Measurements from ENCODE around the gene OLA1. TPM values are rescaled to one million over a fixed set of nuclear protein-coding genes. Genes with fewer than 3 reads are reported as not detected.

Gene OLA1
- polyA plus RNA-seq, 3 donors = 24.9 to 72.3 (median 71.9) TPM

DNA sequence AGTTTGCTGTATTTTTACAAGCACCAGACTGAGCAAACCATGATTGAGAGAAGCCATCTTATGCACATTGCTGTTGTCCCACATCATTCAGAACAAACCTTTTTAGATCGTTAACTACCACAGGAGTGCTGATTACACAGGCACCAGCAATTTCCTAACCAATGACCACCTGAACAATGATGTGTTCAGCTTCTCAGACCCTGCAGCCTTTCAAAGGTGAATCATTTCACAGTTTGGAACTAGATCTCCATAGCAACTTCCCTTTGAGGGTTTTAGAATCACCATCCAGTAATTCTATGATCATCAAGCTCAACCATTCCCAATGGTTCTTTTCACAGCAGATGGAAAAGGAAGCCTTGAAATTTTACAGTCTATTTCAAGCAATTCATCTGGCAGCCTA lies 71.4 kb downstream of the OLA1 start:
- Histone ChIP-seq H3K79me2 (ENCODE audit: insufficient read depth, low read length) (no peaks in the 10 kb centered on the region), H3K9me3 (replicated peaks in 1 of 2; ENCODE audit: control insufficient read depth in 1 of 2, insufficient read depth in 1 of 2, low read length in 2 of 2) (peaks cover 11 to 24% of the 10 kb centered on the region in 2 donors), H4K20me1 (ENCODE audit: insufficient read depth, low read length) (no peaks in the 10 kb centered on the region), H3K4me3 (replicated peaks in 1 of 3; ENCODE audit: low read depth in 2 of 3, low read length in 3 of 3) (no peak overlapping the region), H3K27me3 (ENCODE audit: control insufficient read depth in 2 of 2, insufficient read depth in 2 of 2, low read length in 2 of 2) (no peaks in the 10 kb centered on the region), H3K27ac (ENCODE audit: low read depth in 1 of 2, low read length in 2 of 2) (no peak overlapping the region), H3K4me1 (ENCODE audit: control insufficient read depth in 1 of 2, insufficient read depth in 2 of 2, low read length in 2 of 2) (no peaks in the 10 kb centered on the region), H2AFZ (ENCODE audit: insufficient read depth, low read depth, low read length, poor library complexity, severe bottlenecking) (no peak overlapping the region), H3K36me3 (replicated peaks in 1 of 2; ENCODE audit: control insufficient read depth in 1 of 2, insufficient read depth in 2 of 2, low read length in 2 of 2) (peaks cover 0 to 39% of the 10 kb centered on the region in 2 donors), H3K9ac (ENCODE audit: insufficient read depth, low read length, poor library complexity, severe bottlenecking) (no peak overlapping the region), H3K4me2 (replicated peaks; ENCODE audit: extremely low read depth, low read length, poor library complexity, severe bottlenecking) (no peak overlapping the region)
- Mint-ChIP-seq H3K27me3 (ENCODE audit: low read depth in 3 of 3) (peaks cover 0 to 1% (median 0%) of the 10 kb centered on the region in 3 donors), H3K4me3 (no peak overlapping the region), H3K36me3 (peaks cover 29 to 36% of the 10 kb centered on the region in 2 donors), H3K27ac (no peak overlapping the region), H3K9me3 (peaks cover 17 to 32% (median 30%) of the 10 kb centered on the region in 7 donors), H3K4me1 (peaks cover 7% of the 10 kb centered on the region)
- WGBS (ENCODE audit: insufficient coverage) = 100% methylated on average over 1 of the region's 1 CpG
- intact Hi-C loops (cut with micrococcal nuclease) = no loop called here
- no peak for DNase-seq
- TF ChIP-seq, protein P1, sequence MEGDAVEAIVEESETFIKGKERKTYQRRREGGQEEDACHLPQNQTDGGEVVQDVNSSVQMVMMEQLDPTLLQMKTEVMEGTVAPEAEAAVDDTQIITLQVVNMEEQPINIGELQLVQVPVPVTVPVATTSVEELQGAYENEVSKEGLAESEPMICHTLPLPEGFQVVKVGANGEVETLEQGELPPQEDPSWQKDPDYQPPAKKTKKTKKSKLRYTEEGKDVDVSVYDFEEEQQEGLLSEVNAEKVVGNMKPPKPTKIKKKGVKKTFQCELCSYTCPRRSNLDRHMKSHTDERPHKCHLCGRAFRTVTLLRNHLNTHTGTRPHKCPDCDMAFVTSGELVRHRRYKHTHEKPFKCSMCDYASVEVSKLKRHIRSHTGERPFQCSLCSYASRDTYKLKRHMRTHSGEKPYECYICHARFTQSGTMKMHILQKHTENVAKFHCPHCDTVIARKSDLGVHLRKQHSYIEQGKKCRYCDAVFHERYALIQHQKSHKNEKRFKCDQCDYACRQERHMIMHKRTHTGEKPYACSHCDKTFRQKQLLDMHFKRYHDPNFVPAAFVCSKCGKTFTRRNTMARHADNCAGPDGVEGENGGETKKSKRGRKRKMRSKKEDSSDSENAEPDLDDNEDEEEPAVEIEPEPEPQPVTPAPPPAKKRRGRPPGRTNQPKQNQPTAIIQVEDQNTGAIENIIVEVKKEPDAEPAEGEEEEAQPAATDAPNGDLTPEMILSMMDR (IDR thresholded peaks at IDR 0.05) = no peak

DNA sequence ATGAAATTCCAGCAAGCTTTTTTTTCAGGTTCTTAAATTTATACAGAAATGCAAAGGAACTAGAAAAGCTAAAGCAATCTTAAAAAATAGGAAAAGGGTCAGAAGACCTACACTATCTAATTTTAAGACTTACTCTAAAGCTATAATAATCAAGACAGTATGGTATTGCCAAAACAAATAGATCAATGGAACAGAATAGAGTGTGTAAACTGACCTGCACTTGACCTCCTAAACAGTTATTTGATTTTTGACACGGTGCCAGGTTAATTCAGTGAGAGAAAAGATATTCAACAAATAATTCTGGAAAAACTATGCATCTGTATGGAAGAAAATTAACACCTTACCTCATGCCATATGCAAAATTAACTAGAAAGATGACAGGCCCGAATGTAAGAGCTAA lies 73.6 kb downstream of the OLA1 start:
- Mint-ChIP-seq H3K4me3 (no peak overlapping the region), H3K4me1 (no peaks in the 10 kb centered on the region), H3K27me3 (ENCODE audit: low read depth in 3 of 3) (no peaks in the 10 kb centered on the region), H3K27ac (no peak overlapping the region), H3K36me3 (peaks cover 25 to 41% of the 10 kb centered on the region in 2 donors), H3K9me3 (peaks cover 26 to 46% (median 42%) of the 10 kb centered on the region in 7 donors)
- H3K4me1 ChIP-seq (ENCODE audit: control insufficient read depth in 1 of 2, insufficient read depth in 2 of 2, low read length in 2 of 2) = no peaks in the 10 kb centered on the region
- no peaks in the 10 kb centered on the region for H4K20me1 ChIP-seq (ENCODE audit: insufficient read depth, low read length)
- H3K4me2 ChIP-seq (replicated peaks; ENCODE audit: extremely low read depth, low read length, poor library complexity, severe bottlenecking) = no peak overlapping the region
- H3K79me2 ChIP-seq (ENCODE audit: insufficient read depth, low read length) = no peaks in the 10 kb centered on the region
- intact Hi-C loops (cut with micrococcal nuclease) = no loop called here
- TF ChIP-seq, protein P1 (IDR thresholded peaks at IDR 0.05) = no peak
- H3K27me3 ChIP-seq (ENCODE audit: control insufficient read depth in 2 of 2, insufficient read depth in 2 of 2, low read length in 2 of 2) = no peaks in the 10 kb centered on the region
- no peak overlapping the region for H3K9ac ChIP-seq (ENCODE audit: insufficient read depth, low read length, poor library complexity, severe bottlenecking)
- peaks cover 22 to 38% of the 10 kb centered on the region in 2 donors for H3K9me3 ChIP-seq (replicated peaks in 1 of 2; ENCODE audit: control insufficient read depth in 1 of 2, insufficient read depth in 1 of 2, low read length in 2 of 2)
- H3K27ac ChIP-seq (ENCODE audit: low read depth in 1 of 2, low read length in 2 of 2) = no peak overlapping the region
- DNase-seq = no peak
- H3K4me3 ChIP-seq (replicated peaks in 1 of 3; ENCODE audit: low read depth in 2 of 3, low read length in 3 of 3) = no peak overlapping the region
- H2AFZ ChIP-seq (ENCODE audit: insufficient read depth, low read depth, low read length, poor library complexity, severe bottlenecking) = no peak overlapping the region
- WGBS (ENCODE audit: insufficient coverage) = no CpG with 5 or more reads among the region's 2 CpGs
- H3K36me3 ChIP-seq (replicated peaks in 1 of 2; ENCODE audit: control insufficient read depth in 1 of 2, insufficient read depth in 2 of 2, low read length in 2 of 2) = peaks cover 0 to 35% of the 10 kb centered on the region in 2 donors
